GM12875 (cell line): ENCODE results near the gene UBD.

Source experiments
- H3K4me3 ChIP-seq: one replicate; pipeline ENCODE4 v1.5.1; 2011; ENCODE audit warnings: low read depth, low read length, control low read depth
- TF ChIP-seq, protein P1 (sequence below): IDR thresholded peaks from 2 replicates; pipeline ENCODE4 v1.5.1; 2011; ENCODE audit warnings: low read depth, mild to moderate bottlenecking, control low read depth, inconsistent platforms, low read length, moderate library complexity, borderline replicate concordance; ENCODE audit not compliant: insufficient read depth

Gene UBD

DNA sequence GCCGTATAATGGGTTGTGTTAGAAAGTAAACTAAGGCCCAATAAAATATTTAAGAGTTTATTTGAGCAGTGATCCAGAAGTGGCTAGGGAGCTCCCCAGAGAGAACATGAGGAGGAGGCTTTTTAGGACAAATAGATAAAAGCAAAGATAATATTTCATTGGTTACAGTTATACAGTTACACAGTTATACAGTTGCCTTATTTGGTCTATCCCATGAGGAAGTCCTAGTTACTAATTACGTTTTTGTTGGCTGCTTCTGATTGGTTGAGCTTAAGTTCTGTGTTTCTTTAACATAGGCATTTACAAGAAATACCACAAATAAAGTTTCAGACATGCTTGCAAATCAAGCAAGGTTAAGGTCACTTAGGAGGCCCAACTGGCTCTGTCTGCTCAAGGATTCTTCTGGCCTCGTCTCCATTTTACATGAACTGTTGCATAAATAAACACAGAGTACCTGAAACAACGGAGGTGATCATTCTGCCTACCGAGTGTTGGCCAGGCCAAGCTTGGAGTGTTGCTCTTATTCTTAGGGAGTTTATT is 7.0 kb downstream of the UBD start:
- H3K4me3 ChIP-seq: no peak overlapping the region
- TF ChIP-seq, protein P1, sequence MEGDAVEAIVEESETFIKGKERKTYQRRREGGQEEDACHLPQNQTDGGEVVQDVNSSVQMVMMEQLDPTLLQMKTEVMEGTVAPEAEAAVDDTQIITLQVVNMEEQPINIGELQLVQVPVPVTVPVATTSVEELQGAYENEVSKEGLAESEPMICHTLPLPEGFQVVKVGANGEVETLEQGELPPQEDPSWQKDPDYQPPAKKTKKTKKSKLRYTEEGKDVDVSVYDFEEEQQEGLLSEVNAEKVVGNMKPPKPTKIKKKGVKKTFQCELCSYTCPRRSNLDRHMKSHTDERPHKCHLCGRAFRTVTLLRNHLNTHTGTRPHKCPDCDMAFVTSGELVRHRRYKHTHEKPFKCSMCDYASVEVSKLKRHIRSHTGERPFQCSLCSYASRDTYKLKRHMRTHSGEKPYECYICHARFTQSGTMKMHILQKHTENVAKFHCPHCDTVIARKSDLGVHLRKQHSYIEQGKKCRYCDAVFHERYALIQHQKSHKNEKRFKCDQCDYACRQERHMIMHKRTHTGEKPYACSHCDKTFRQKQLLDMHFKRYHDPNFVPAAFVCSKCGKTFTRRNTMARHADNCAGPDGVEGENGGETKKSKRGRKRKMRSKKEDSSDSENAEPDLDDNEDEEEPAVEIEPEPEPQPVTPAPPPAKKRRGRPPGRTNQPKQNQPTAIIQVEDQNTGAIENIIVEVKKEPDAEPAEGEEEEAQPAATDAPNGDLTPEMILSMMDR: no peak

DNA sequence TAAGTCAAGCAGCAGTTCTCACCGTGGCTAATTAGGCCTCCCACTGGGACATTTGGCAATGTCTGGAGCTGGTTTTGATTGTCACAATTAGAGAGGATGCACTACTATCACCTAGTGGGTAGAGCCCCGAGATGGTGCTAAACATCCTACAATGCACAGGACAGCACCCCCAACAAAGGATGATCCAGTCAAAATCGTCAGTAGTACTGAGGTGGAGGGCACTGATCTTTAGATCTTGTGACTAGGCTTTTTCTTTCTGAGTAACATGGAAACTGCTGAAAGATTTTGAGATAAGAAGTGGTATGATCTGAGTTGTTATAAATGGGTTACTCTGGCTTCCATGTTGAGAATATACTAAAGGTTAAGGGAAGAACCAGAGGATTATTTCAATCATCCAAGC is 12.0 kb downstream of the UBD start:
- TF ChIP-seq, protein P1: no peak
- H3K4me3 ChIP-seq: no peak overlapping the region

DNA sequence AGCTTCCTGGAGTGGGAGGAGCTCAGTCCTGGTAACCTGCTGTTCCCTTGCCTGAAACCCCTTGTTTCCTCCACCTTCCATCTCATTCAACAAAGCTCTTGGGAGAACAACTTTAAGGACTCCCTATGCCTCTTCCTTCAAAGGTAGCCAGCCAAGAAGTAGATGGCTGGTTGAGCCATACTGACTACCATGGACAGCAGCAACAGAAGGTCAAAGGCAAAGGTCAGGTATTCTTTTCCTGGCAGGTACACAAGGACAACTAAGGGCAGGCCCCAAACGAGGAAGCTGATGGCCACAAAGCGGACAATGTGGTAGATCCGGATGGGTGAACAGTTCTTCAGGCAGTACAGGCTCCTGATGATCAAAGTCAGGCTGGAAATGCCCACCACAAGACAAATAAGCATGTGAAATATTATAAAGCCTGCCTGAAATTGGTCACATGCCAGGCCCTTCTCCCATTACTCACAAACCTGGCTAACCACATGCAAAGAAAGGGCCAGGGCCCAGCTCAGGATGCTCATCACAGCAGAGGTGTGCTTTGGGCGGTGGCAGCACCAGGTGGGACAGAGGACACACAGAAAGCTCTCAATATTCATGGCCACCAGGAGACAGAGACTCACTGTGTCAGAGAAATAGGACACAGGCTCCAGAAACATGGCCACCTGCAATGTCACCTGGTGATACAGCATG is 21.7 kb downstream of the UBD start:
- TF ChIP-seq, protein P1: no peak
- H3K4me3 ChIP-seq: no peak overlapping the region

DNA sequence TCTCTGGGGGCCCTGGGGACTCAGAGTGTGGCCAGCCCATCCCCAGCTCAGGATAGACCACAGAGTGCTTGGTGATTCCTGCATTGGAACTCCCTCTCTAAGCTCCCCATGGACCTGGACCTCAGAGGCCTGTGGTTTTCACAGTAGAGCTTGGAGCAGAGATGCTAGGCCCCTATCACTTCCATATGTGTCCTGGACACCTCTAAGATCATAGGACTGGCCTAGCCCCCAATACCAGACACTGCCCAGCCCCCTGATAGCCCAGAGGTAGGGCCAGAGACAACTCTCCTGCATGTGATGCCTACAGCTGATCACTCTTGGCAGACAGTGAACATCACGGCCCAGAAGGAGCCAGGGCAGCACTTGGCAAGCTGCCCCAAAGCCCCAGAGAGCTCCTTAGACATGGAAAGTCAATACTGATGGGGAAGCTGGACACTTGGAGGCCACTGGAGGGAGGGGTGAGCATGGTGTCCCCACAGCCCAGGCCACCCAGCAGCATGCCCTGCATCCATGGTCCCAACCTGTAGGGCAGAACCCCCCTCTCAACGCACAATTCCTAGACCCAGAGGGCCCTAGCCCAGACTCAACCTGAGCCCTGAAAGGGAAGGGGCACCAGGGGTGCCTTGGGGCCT is 27.1 kb downstream of the UBD start:
- TF ChIP-seq, protein P1: no peak
- no peak overlapping the region for H3K4me3 ChIP-seq

DNA sequence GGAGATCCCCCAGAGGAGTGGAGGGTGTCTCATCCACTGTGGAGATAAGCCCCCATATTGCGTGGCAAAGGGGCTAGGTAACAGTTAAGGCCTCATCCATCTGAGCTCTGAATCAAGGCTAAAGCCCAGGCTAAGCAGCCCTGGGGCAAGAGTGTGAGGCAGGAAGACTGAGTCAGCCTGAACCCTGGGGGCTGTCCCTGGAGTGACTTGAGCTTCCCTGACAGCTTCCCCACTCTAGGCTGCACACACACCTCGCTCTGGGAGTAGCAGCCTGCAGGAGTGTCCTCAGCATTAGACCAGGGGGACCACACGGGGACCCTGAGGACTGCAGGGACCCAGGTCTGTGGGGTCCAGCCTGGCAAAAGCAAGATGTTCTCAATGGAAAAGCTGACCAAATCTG is 27.9 kb downstream of the UBD start:
- TF ChIP-seq, protein P1: no peak
- no peak overlapping the region for H3K4me3 ChIP-seq

DNA sequence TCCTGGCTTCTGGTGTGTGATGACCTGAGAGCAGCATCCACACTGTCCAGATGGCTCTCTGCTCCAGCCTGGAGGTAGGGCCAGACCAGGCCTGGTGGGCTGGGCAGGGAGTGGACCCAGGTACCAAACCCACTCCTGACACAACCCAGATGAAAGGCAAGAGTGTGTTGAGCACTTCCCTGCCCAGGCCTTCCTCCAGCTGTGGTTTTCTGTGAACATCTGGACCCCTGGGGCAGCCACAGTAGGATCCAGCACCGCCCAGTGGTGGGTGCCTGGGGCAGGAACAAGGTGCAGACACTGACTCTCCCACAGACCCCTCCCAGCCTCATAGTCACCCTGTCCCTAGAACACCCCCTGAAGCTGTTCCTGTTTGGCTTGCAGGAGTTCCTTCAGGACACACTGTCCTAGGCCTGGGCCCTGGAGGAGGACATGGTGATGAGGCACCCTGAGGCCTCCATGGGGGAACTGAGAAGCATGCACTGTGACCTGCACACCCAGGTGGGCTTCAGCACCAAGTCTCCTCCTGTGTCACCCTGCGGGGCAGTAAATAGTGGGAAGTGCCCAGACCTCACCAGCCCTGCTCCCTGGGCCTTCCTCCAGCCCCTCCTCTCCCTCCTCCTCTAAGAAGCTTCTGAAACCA is 28.7 kb downstream of the UBD start:
- H3K4me3 ChIP-seq: no peak overlapping the region
- TF ChIP-seq, protein P1: no peak
